HG02759 (cell line): ENCODE results near the gene C8B.

Source experiments
- ATAC-seq: cut with Tn5 transposase; IDR thresholded peaks from one replicate; pipeline ENCODE4 v1.9.1; 2021; ENCODE audit warnings: mild to moderate bottlenecking, moderate library complexity; ENCODE audit not compliant: unreplicated experiment

The C8B gene

DNA sequence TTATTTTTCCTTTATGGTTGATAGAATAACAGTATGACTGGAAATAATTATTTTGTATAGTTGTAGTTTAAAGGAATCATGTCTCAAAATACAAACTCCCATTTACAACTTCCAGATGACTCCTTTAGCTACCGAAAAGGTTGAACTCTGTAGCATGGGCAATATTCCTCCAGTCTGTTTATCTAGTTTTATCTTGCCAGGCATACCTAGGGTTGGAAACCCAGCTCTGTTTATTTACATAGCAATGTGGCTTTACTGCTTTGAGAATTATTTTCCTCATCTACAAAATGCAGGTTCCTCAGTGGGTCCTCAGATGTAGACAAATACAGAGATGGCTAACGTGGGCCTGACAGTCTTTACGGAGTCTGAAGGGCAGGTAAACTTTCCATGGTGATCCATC is 60.1 kb downstream of the C8B start:
- ATAC-seq = no peak

DNA sequence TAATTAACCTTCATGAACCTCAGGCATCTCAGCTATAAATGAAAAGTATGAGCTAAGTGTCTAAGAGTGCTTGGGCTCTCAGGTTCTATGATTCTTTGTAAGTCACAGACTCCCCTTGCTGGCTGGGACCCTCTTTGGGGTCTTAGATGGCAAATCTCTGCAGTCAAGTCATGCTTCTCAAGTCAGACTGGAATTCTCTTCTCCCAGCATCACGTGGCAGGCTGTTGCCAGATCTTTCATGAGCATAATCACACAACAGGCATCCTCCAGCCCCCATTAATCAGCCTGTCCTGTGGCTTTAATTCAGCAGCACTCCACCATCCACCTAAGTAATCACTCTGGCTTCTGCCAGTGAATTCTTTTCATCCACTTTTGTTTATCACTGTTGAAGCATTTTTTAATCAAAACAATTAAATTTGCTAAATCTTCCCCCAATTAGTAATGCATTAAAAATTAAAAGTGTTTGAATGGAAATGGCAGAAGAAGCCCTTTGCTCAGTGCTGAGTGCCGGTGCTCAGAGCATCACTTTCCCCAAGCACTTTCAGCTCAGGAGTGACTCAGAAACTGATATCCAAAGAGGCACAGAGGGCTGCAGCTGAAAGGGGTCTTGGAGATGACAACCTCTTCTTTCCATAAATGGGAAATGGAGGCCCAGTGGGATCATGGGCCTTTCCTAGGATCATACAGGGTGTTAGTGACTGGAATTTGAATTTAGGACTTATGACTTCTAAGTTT is 61.0 kb downstream of the C8B start:
- ATAC-seq = no peak

DNA sequence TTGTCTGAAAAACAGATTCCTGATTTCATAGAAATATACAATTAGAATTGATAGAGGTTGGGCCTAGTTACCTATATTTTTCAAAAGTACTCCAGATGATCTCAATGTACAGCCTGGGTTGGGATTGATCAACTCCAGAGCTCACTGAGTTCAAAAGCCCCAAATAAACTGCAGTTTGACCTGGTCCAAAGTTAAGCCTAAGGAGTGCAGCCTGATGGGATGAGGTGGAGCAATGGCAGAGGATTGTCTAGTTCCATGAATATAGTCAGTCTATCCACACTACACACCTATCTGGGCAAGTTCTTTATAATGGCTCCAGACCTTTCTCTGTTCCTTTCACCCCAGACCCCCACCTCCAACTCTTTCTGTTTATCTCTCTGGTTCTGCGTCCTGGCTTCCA is 62.0 kb downstream of the C8B start:
- ATAC-seq = no peak

DNA sequence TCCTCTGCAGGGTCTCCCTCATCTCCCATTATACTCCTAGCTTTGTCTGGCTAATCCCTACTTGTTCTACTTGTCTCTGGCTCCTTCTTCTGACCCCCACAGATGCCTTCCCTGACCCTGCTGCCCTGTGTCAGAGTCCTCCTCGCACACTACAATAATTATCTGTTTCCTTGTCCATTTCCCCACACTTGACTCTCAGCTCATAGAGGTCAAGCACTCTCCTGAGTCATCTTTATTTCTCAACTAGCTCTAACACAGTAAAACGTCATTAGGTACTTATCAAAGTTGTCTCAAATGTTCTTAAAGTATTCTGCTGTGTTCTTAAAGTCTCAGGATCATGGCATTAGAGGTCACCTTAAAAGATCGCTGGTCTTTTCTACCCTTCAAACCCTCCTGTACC is 64.1 kb downstream of the C8B start:
- ATAC-seq = no peak

DNA sequence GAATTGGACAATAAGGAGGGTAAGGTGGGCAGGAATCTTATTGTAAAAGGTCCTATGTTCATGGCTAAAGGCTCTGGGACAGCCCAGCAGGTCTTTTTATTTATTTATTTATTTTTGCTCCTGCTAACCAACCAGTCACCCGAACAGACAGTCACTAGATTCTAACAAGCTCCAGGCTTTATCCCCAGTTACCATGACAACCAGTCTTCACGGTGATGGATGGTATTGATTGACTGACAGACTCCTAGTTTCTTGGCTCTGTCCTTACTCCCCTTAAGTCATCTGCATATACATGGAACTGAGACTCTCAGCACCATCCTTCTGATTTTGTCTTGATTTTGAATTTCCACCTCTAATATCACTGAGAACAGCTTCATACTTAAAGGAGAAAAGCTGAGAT is 66.9 kb downstream of the C8B start:
- ATAC-seq = no peak

DNA sequence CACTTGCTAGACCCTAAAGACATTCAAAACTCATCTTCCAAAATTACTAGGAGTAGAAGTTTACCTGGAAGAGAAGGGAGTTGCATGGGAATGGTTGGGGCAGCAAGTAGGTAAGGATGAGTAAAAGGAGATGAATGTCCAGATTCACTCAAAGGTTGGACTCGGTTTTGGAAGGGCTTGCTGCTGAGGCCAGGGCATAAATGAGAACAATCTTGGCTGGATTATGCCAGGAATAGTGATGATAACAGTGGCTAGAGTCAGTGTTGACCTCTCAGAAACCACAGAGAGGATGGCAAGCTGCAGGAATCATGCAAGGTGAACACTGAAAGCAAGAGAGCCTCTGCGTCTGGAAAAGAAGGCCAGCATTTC is 67.8 kb downstream of the C8B start:
- no peak for ATAC-seq

DNA sequence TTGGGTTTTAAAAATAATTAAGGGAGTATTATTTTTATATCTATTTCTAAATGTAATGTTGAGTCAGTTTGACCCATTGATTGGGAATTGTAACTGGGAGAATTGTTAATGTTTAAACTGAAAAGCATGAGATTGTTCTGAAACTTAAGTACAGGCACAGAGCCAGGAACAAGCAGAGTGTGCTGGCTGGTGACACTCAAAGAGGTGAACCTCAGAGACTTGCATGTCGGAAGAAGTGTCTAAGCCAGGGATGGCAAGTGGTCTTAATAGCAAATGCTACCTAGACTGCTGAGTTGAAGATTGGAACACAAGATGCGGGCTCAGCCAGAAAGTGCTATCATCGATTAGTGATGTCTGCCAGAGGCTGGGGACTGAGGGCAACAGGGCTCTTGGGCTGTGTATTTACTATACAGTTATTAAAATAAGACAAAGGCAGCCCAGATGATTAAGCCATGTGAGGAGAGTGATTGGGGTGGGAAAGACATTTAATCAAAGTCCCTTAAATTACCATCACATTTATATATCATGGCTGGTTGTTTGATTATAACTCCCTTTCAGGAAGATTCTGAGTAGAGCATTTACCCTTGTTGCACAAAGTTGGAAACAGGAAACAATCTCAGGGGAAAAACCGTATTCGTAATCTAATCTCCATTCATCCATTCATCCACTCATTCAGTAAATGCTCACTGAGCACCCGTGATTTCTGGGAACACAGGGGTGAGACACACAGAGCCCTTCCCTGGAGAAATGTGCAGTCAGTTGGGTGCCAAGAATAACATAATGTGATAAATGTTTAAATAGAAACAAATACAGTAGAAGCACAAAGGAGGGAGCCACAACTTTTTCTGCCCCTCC is 68.4 kb downstream of the C8B start:
- ATAC-seq = no peak

DNA sequence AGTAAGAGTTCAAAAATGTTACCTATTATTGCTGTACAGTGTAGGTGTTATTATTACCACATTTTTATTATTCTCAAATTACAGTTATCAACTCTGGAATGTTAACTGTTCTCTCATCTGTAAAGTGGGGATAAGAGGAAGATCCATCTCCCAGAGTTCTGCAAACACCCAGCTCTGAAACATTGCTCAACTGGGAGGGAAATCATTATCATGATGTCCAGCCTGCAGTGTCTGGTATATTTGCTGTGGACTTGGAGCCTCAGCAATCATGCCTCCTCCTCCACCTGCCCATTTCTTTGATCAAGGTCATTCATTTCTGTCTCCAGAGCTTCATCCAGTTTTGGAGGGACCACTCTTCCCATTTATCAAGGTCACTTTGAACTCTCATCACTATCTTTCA is 71.8 kb downstream of the C8B start:
- ATAC-seq = no peak

DNA sequence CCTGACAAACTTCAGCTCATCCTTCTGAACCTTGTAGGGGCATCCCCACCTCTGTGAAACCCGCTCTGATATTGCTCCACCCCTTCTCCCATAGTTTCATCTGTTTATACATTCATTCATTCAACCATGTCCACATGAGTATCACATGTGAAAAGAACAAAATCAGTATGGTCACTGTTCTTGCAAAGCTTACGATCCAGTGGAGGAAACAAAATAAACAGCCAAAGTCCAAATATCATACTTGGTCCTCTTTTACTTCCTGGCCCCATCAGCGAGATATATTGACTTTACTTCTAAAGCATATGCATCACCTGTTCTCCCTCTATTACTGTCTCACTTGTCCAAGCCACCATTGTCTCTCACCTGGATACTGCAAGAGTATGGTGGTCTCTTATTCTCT is 75.6 kb downstream of the C8B start:
- ATAC-seq = no peak

DNA sequence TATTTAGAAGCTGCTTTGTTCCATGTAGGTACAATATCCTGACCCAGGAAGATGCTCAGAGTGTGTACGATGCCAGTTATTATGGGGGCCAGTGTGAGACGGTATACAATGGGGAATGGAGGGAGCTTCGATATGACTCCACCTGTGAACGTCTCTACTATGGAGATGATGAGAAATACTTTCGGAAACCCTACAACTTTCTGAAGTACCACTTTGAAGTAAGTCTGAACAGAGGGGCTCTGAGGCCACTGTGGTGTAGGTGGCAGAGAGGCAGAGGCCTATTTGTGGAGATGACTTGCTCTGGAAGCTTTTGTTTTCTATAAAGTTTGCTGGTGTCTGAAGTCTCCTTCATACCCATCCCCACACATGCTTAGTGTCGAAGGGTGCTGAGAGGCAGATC is 84.4 kb downstream of the C8B start:
- ATAC-seq = no peak

DNA sequence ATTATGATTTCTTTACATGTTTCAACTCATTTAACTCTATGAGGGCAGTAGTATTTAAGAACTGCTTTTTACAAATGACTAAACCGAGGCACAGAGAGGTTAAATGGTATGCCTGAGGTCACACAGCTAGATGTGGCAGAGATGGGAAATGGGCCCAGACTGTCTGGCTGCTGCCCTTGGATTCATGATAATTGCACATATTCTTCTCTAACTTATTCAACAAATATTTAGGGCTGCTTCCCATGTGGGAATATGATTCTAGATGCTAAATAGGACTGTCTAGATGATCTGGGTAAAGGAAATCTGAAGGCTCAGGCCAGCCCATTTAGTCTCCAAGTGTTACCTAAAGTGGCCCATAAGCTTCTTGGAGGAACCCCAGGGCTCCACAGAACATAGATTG is 85.0 kb downstream of the C8B start:
- ATAC-seq = no peak
